ENCODE measurements around the gene TBC1D22A. TPM values are rescaled to one million over a fixed set of nuclear protein-coding genes. Genes with fewer than 3 reads are reported as not detected.

The TBC1D22A gene
- total RNA-seq, 1 experiment from 2014 or later = 14.3 TPM

DNA sequence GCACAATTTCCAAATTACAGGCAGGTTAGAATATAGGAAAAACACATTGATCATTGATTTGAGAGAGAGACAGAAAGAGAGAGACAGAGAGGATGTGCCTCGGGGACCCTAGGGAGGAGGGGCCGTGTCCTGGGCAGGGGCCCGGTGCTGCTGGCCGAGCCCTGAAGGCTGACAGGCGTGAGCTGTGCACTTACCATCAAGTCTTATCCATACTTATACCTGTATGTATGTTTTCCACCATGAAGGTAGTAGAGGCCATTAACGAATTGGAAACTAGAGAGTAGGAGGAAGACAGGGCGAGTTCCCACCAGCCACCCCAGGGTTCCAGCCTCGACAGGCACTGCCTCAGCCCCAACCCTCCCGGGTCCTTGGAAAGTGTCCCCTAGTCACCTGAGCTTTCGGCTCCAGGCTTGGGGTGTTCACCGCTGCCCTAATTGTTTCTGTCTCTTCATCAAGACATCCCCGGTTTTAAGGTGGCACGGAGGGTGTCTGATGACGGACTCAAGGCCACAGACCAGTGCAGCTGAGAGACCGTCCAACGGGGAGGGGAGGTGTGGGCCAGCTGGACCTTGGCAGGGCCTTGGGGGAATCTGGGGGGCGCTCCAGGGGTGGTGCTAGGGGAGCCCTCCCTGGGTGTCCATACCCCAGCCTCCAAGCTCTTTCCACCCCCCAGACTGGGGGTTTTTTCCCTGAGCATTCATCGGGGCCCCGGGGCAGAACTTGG, 431.3 kb downstream of the TBC1D22A start:
- Histone ChIP-seq H3K4me2 (ENCODE audit: low read length) (no peak overlapping the region), H3K4me3 (ENCODE audit: low read length) (no peak overlapping the region), H3K4me1 (ENCODE audit: insufficient read depth, low read length) (no peaks in the 10 kb centered on the region), H3K79me2 (ENCODE audit: low read length) (no peaks in the 10 kb centered on the region), H3K9me2 (replicated peaks; ENCODE audit: low read length) (no peaks in the 10 kb centered on the region), H3K9ac (ENCODE audit: low read length) (no peak overlapping the region), H3K27ac (ENCODE audit: low read length) (no peak overlapping the region), H3K9me3 (ENCODE audit: low read length) (no peaks in the 10 kb centered on the region), H3K27me3 (ENCODE audit: low read length) (no peaks in the 10 kb centered on the region), H4K20me1 (ENCODE audit: low read length) (no peaks in the 10 kb centered on the region), H3F3A (ENCODE audit: low read length, unreplicated experiment) (no peaks in the 10 kb centered on the region), H2AFZ (ENCODE audit: low read length) (no peak overlapping the region), H3K36me3 (ENCODE audit: low read depth, low read length) (no peaks in the 10 kb centered on the region)
- no TSS peak for BruUV-seq (replicated peaks)
- TF ChIP-seq EZH2phosphoT487 (IDR thresholded peaks at IDR 0.05; ENCODE audit: borderline replicate concordance, low read length) (no peak), EZH2 (IDR thresholded peaks at IDR 0.05; ENCODE audit: low read length, unreplicated experiment) (no peak)
- TF ChIP-seq, protein P1, sequence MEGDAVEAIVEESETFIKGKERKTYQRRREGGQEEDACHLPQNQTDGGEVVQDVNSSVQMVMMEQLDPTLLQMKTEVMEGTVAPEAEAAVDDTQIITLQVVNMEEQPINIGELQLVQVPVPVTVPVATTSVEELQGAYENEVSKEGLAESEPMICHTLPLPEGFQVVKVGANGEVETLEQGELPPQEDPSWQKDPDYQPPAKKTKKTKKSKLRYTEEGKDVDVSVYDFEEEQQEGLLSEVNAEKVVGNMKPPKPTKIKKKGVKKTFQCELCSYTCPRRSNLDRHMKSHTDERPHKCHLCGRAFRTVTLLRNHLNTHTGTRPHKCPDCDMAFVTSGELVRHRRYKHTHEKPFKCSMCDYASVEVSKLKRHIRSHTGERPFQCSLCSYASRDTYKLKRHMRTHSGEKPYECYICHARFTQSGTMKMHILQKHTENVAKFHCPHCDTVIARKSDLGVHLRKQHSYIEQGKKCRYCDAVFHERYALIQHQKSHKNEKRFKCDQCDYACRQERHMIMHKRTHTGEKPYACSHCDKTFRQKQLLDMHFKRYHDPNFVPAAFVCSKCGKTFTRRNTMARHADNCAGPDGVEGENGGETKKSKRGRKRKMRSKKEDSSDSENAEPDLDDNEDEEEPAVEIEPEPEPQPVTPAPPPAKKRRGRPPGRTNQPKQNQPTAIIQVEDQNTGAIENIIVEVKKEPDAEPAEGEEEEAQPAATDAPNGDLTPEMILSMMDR (conservative IDR thresholded peaks at IDR 0.05; ENCODE audit: low read depth, low read length) = no peak
- ATAC-seq (no peak), DNase-seq (no peak)
- POLR2A ChIA-PET (ENCODE audit: unreplicated experiment) = no interaction called here
- intact Hi-C loops (cut with micrococcal nuclease) = no loop called here
- CTCF ChIA-PET = no interaction called here

DNA sequence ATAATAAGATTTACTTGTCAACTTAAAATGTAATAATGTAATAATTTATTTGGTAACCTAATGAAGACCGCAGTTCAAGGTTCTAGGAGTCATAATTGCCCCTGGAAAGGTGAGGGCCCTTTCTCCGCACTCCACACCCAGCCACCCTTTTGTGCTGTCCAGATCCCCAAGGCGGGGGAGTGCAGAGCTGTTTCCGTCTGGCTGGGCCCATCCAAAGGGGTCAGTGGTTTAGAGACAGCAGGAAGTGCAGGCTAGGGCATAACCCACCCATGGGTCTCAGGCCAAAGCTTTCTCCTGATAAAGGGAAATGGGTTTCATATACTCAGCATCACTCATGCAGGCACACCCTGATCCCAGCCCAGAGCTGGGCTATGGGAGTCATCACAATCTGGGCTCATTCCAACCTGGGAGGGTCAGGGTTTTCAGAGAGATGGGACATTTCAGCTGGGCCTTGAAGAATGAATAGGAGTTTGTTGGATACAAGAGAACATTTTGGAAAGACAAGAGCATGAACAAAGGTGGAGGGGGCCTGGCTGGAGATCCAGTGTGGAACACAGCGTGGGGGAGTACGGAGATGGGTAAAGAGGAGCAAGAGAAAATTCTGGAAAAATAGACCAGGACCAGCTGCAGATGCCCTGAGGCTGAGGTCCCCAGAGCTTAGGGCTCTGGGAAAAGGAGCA, 432.2 kb downstream of the TBC1D22A start:
- ChIA-PET CTCF (no interaction called here), POLR2A (ENCODE audit: unreplicated experiment) (no interaction called here)
- Histone ChIP-seq H3K4me2 (ENCODE audit: low read length) (no peak overlapping the region), H3K9me2 (replicated peaks; ENCODE audit: low read length) (no peaks in the 10 kb centered on the region), H3K9ac (ENCODE audit: low read length) (no peak overlapping the region), H4K20me1 (ENCODE audit: low read length) (no peaks in the 10 kb centered on the region), H3F3A (ENCODE audit: low read length, unreplicated experiment) (no peaks in the 10 kb centered on the region), H3K9me3 (ENCODE audit: low read length) (no peaks in the 10 kb centered on the region), H3K4me1 (ENCODE audit: insufficient read depth, low read length) (no peaks in the 10 kb centered on the region), H3K27ac (ENCODE audit: low read length) (no peak overlapping the region), H2AFZ (ENCODE audit: low read length) (no peak overlapping the region), H3K79me2 (ENCODE audit: low read length) (no peaks in the 10 kb centered on the region), H3K36me3 (ENCODE audit: low read depth, low read length) (no peaks in the 10 kb centered on the region), H3K27me3 (ENCODE audit: low read length) (no peaks in the 10 kb centered on the region), H3K4me3 (ENCODE audit: low read length) (no peak overlapping the region)
- TF ChIP-seq EZH2 (IDR thresholded peaks at IDR 0.05; ENCODE audit: low read length, unreplicated experiment) = no peak
- intact Hi-C loops (cut with micrococcal nuclease) = no loop called here
- no TSS peak for BruUV-seq (replicated peaks)
- ATAC-seq = no peak
- DNase-seq = no peak

DNA sequence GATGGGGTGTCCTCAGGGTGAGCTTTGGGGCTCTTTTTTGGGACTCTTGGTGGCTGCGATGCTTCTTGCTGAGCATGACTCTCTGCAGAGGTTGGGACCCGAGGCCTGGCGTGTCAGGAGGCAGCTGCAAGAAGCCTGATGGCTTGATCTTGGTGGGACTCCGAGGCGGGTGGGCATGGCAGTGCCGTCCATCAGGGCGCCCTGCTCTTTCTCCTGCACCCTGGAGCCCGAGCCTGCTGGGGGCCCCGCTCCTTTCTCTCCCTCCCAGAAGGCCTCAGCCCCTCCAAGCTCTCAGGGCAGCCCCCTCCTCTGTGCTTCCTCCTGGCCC, 432.7 kb downstream of the TBC1D22A start:
- H3K9ac ChIP-seq (ENCODE audit: low read length) = no peak overlapping the region
- no peaks in the 10 kb centered on the region for H3K4me1 ChIP-seq (ENCODE audit: insufficient read depth, low read length)
- intact Hi-C loops (cut with micrococcal nuclease) = no loop called here
- H3K27ac ChIP-seq (ENCODE audit: low read length) = no peak overlapping the region
- no peak overlapping the region for H3K4me3 ChIP-seq (ENCODE audit: low read length)
- CTCF ChIA-PET = no interaction called here
- no TSS peak for BruUV-seq (replicated peaks)
- DNase-seq (no peak), ATAC-seq (no peak)
- no peaks in the 10 kb centered on the region for H3K36me3 ChIP-seq (ENCODE audit: low read depth, low read length)
- H4K20me1 ChIP-seq (ENCODE audit: low read length) = no peaks in the 10 kb centered on the region
- H3K9me2 ChIP-seq (replicated peaks; ENCODE audit: low read length) = no peaks in the 10 kb centered on the region
- no peak for TF ChIP-seq EZH2phosphoT487 (IDR thresholded peaks at IDR 0.05; ENCODE audit: borderline replicate concordance, low read length)
- TF ChIP-seq EZH2 (IDR thresholded peaks at IDR 0.05; ENCODE audit: low read length, unreplicated experiment) = no peak
- TF ChIP-seq, protein P1 (conservative IDR thresholded peaks at IDR 0.05; ENCODE audit: low read depth, low read length) = no peak
- no peaks in the 10 kb centered on the region for H3K27me3 ChIP-seq (ENCODE audit: low read length)
- H3K79me2 ChIP-seq (ENCODE audit: low read length) = no peaks in the 10 kb centered on the region
- H3F3A ChIP-seq (ENCODE audit: low read length, unreplicated experiment) = no peaks in the 10 kb centered on the region
- no peaks in the 10 kb centered on the region for H3K9me3 ChIP-seq (ENCODE audit: low read length)
- no peak overlapping the region for H2AFZ ChIP-seq (ENCODE audit: low read length)
- POLR2A ChIA-PET (ENCODE audit: unreplicated experiment) = no interaction called here
- H3K4me2 ChIP-seq (ENCODE audit: low read length) = no peak overlapping the region

All from PC-3 (cell line).